Psoas muscle (tissue), 8 donors: ENCODE results near the gene MYCBP2. TPM values are rescaled to one million over a fixed set of nuclear protein-coding genes. Genes with fewer than 3 reads are reported as not detected.
"Not testable (repeated sequence)": the region's sequence is repeated elsewhere in the genome, so short reads cannot be mapped to it uniquely, and the experiment has no call there.

Source experiments
- ATAC-seq, 4 donors: fragments of 200-7000 bp; cut with Tn5 transposase; one replicate each; pipeline ENCODE4 v1.9.1; 2020; ENCODE audit warnings: moderate library complexity in 3 of 4, mild to moderate bottlenecking in 2 of 4
- DNase-seq, 2 donors: peaks; one replicate each; pipeline ENCODE4 v3.0.0-alpha.2; 2020
- H3K27ac ChIP-seq: fragments of 200-600 bp; one replicate; pipeline ENCODE4 v1.8.0; 2022
- H3K27me3 ChIP-seq, 3 donors: fragments of 200-600 bp in 1 of 3; one replicate each; pipeline versions ENCODE4 v1.6.1 to v1.8.0; 2013 to 2022; ENCODE audit warnings: low read length in 2 of 3, mild to moderate bottlenecking in 2 of 3, moderate library complexity in 1 of 3; ENCODE audit not compliant: insufficient read depth in 3 of 3
- H3K36me3 ChIP-seq, 2 donors: fragments of 200-600 bp in 1 of 2; one replicate each; pipeline versions ENCODE4 v1.6.1 to v1.8.0; 2013 to 2022; ENCODE audit warnings: low read depth in 1 of 2, mild to moderate bottlenecking in 1 of 2, moderate library complexity in 1 of 2; ENCODE audit not compliant: insufficient read depth in 1 of 2
- H3K4me1 ChIP-seq: fragments of 200-600 bp; one replicate; pipeline ENCODE4 v1.8.0; 2022
- H3K4me3 ChIP-seq: fragments of 200-600 bp; one replicate; pipeline ENCODE4 v1.8.0; 2022; ENCODE audit warnings: mild to moderate bottlenecking
- H3K9me3 ChIP-seq: fragments of 200-600 bp; one replicate; pipeline ENCODE4 v1.8.0; 2022
- WGBS, 3 donors: extraction: QIAGEN DNeasy Blood & Tissue Kit; methylation state at CpG; one replicate each; pipeline versions ENCODE4 v1.1.6 to v1.1.7; 2013; 5-methylcytosine and 5-hydroxymethylcytosine counted together
- intact Hi-C, 2 donors: fragments of 100-400 bp; cut with DNase I; formaldehyde crosslinking; loops; one replicate each; pipeline versions ENCODE4 v1.11.0 to v1.14.2; 2022
- polyA plus RNA-seq, 3 donors: library from polyadenylated mRNA; stranded (reverse); fragments of 200-250 nt; gene quantifications; one replicate each; pipeline ENCODE4 v1.2.3, GENCODE V29; 2013
- total RNA-seq, 4 donors: library from RNA; stranded (reverse); fragmentation: NEBNext Ultra II Directional in 2 of 4; extraction: Animal tissue kit (Norgen Biotek cat#: 25700) in 2 of 4; gene quantifications; one replicate each; pipeline versions ENCODE4 v1.2.1 to v1.2.4, GENCODE V29; 2021 to 2023
- TF ChIP-seq, protein P1 (sequence below): fragments of 200-600 bp; IDR thresholded peaks from one replicate; pipeline ENCODE4 v1.8.0; 2022; ENCODE audit warnings: antibody characterized with exemption
- donor health status: healthy with polysubstance abuse.
- donor health status: DM: no; HTN: no; CAD: no; lungs with moderate emphysema.
- donor health status: Bipolar disorder and iron deficiency.
- donor health status: healthy.
- donor health status: DM: yes; HTN: yes; CAD: no.
- donor health status: DM: no; HTN: no; CAD: no.
- donor health status: DM: no; HTN: no; CAD: no.
- donor health status: DM: yes; HTN: yes; CAD: no.

MYCBP2 gene
- total and polyA plus RNA-seq, 7 donors = 10.8 to 49.5 (median 35.5) TPM

DNA sequence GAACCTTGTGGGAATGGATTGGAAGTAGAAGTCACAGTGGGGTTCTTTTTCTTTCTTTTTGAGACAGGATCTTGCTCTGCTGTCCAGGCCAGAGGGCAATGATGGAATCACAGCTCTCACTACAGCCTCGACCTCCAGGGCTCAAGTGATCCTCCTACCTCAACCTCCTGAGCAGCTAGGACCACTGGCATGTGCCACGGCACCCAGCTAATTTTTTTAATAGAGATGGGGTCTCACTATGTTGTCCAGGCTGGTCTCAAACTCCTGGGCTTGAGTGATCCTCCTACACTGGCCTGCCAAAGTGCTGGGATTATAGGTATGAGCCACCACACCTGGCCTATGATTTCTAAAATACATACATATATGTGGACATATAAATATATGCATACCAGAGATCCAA lies 111.4 kb downstream of the MYCBP2 start:
- Histone ChIP-seq H3K36me3 (peaks cover 2 to 96% of the 10 kb centered on the region in 2 donors), H3K27ac (no peak overlapping the region), H3K9me3 (no peaks in the 10 kb centered on the region), H3K4me1 (no peaks in the 10 kb centered on the region), H3K27me3 (no peaks in the 10 kb centered on the region), H3K4me3 (no peak overlapping the region)
- intact Hi-C loops = no loop called here
- ATAC-seq (no peak), DNase-seq (no peak)
- 92 to 100% (median 97%) methylated on average over 2 of the region's 2 CpGs for WGBS, 3 donors
- TF ChIP-seq, protein P1, sequence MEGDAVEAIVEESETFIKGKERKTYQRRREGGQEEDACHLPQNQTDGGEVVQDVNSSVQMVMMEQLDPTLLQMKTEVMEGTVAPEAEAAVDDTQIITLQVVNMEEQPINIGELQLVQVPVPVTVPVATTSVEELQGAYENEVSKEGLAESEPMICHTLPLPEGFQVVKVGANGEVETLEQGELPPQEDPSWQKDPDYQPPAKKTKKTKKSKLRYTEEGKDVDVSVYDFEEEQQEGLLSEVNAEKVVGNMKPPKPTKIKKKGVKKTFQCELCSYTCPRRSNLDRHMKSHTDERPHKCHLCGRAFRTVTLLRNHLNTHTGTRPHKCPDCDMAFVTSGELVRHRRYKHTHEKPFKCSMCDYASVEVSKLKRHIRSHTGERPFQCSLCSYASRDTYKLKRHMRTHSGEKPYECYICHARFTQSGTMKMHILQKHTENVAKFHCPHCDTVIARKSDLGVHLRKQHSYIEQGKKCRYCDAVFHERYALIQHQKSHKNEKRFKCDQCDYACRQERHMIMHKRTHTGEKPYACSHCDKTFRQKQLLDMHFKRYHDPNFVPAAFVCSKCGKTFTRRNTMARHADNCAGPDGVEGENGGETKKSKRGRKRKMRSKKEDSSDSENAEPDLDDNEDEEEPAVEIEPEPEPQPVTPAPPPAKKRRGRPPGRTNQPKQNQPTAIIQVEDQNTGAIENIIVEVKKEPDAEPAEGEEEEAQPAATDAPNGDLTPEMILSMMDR = no peak

- H3K36me3 ChIP-seq = peaks cover 2 to 98% of the 10 kb centered on the region in 2 donors
- H3K27me3 ChIP-seq = no peaks in the 10 kb centered on the region
- TF ChIP-seq, protein P1 = no peak
- H3K4me1 ChIP-seq = no peaks in the 10 kb centered on the region
- H3K27ac ChIP-seq = no peak overlapping the region
- intact Hi-C loops = no loop called here
- WGBS, 3 donors = 82 to 93% (median 86%) methylated on average over 5 of the region's 5 CpGs
- ATAC-seq (no peak), DNase-seq (no peak)
- no peaks in the 10 kb centered on the region for H3K9me3 ChIP-seq
- H3K4me3 ChIP-seq = no peak overlapping the region
Measured at GRCh38 chr13:77213644-77214043, 113.2 kb downstream of the MYCBP2 start.

DNA sequence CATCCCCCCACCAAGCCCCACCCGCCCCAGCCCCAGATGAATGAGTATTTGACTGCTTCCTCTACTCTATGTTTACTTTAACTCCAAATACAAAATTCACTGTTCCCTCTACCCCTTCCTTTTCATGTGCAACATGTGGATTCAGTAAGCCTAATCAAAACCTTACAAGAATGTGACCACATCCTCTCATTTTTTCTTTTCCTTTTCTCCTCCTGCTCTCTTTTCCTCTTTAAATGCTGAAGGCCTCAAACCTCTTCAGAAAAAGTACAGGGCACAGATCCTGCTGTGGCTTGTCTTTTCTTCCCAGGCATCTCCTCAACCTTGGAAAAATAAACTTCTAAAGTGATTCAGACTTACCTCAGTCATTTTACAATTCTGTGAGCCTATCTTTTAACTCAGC lies 119.0 kb downstream of the MYCBP2 start:
- DNase-seq (no peak), ATAC-seq (no peak)
- no peak overlapping the region for H3K4me3 ChIP-seq
- intact Hi-C loops = no loop called here
- no peaks in the 10 kb centered on the region for H3K9me3 ChIP-seq
- H3K27ac ChIP-seq = no peak overlapping the region
- H3K4me1 ChIP-seq = no peaks in the 10 kb centered on the region
- H3K27me3 ChIP-seq = no peaks in the 10 kb centered on the region
- WGBS, 3 donors = 90 to 100% (median 100%) methylated on average over 1 of the region's 1 CpG
- H3K36me3 ChIP-seq = peaks cover 2 to 78% of the 10 kb centered on the region in 2 donors
- TF ChIP-seq, protein P1 = no peak

DNA sequence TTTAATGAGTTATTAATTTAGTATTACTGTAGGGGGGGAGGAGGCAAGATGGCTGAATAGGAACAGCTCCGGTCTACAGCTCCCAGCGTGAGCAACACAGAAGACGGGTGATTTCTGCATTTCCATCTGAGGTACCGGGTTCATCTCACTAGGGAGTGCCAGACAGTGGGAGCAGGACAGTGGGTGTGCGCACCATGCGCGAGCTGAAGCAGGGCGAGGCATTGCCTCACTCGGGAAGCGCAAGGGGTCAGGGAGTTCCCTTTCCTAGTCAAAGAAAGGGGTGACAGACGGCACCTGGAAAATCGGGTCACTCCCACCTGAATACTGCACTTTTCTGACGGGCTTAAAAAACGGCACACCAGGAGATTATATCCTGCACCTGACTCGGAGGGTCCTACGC lies 127.9 kb downstream of the MYCBP2 start:
- intact Hi-C loops, H3K4me3 ChIP-seq, DNase-seq, ATAC-seq, H3K27ac ChIP-seq, H3K4me1 ChIP-seq, H3K9me3 ChIP-seq, H3K27me3 ChIP-seq: not testable (repeated sequence)
- H3K36me3 ChIP-seq = peaks cover 0 to 45% of the 10 kb centered on the region in 2 donors
- WGBS, 3 donors = 96 to 99% (median 96%) methylated on average over 14 to 15 of the region's 16 CpGs

DNA sequence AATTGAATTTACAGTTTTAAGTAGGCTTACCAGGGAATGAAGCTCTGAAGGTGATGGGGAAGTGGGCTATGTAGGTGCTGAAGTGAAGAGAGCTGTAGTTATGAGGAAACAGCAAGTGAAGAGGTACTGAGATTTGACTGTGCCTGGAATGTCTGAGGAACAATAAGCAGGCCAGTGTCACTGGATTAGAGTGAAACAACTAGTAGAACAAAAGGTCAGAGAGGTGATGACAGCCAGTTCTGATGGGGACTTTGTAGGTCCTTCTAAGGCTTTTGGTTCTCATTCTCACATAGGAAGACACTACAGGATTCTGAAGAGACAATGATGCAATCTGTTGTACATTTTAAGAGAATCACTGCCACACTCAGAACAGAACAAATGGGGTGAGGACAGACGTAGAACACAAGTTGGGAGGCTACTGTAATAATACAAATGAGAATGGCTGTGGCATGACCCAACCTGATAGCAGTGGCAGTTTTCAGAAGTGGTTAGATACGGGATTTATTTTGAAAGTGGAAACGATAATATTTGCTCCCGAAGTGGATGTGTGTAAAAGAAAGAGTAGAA lies 130.8 kb downstream of the MYCBP2 start:
- intact Hi-C loops = no loop called here
- Histone ChIP-seq H3K4me3 (no peak overlapping the region), H3K27me3 (no peaks in the 10 kb centered on the region), H3K9me3 (no peaks in the 10 kb centered on the region), H3K4me1 (no peaks in the 10 kb centered on the region), H3K27ac (no peak overlapping the region), H3K36me3 (peaks cover 0 to 71% of the 10 kb centered on the region in 2 donors)
- TF ChIP-seq, protein P1 = no peak
- ATAC-seq = no peak
- 94 to 96% (median 94%) methylated on average over 4 of the region's 4 CpGs for WGBS, 3 donors
- DNase-seq = no peak
